C4-2B (cell line): ENCODE results near the gene HEATR1.

ENCODE experiments used
- ZFX ChIP-seq: fragments of 450-650 bp; IDR thresholded peaks from 2 replicates; pipeline ENCODE4 v1.6.1; 2017
- TF ChIP-seq, protein P1 (sequence below): fragments of 450-650 bp; conservative IDR thresholded peaks from 2 replicates; pipeline ENCODE4 v1.5.1; 2017; ENCODE audit warnings: mild to moderate bottlenecking

- TF ChIP-seq, protein P1, sequence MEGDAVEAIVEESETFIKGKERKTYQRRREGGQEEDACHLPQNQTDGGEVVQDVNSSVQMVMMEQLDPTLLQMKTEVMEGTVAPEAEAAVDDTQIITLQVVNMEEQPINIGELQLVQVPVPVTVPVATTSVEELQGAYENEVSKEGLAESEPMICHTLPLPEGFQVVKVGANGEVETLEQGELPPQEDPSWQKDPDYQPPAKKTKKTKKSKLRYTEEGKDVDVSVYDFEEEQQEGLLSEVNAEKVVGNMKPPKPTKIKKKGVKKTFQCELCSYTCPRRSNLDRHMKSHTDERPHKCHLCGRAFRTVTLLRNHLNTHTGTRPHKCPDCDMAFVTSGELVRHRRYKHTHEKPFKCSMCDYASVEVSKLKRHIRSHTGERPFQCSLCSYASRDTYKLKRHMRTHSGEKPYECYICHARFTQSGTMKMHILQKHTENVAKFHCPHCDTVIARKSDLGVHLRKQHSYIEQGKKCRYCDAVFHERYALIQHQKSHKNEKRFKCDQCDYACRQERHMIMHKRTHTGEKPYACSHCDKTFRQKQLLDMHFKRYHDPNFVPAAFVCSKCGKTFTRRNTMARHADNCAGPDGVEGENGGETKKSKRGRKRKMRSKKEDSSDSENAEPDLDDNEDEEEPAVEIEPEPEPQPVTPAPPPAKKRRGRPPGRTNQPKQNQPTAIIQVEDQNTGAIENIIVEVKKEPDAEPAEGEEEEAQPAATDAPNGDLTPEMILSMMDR = no peak
- no peak for TF ChIP-seq ZFX
Observed at GRCh38 chr1:236530286-236530685, 74.0 kb downstream of the HEATR1 start.
